PC-9 (cell line): ENCODE measurements around the gene RBMXL2. TPM values are rescaled to one million over a fixed set of nuclear protein-coding genes. Genes with fewer than 3 reads are reported as not detected.

Experiments used
- BruUV-seq: library from RNA; stranded (reverse); fragments of 400-500 nt; replicated peaks from 2 replicates; lab custom pipeline; 2021; lab: Mats Ljungman, UMichigan
- CTCF ChIA-PET: fragments of 300-600 bp; sonication (Branson Sonifier 250); formaldehyde crosslinking; loops from one replicate; lab custom pipeline; 2022; ENCODE audit warnings: antibody characterized with exemption; lab: Charles Lee
- POLR2A ChIA-PET: fragments of 300-600 bp; sonication (Branson Sonifier 250); formaldehyde crosslinking; loops from one replicate; lab custom pipeline; 2022; ENCODE audit warnings: antibody characterized with exemption; ENCODE audit not compliant: unreplicated experiment; lab: Charles Lee
- DNase-seq, 2 experiments: peaks; one replicate each; pipeline versions ENCODE4 v3.0.0 to v3.0.0-alpha.2; 2015 to 2022; ENCODE audit warnings: mixed read lengths in 1 of 2
- H2AFZ ChIP-seq: fragments of 200-600 bp; sonication (generic); 2 replicates; pipeline ENCODE4 v1.8.1; 2017; ENCODE audit warnings: antibody characterized with exemption
- H3F3A ChIP-seq: fragments of 200-600 bp; sonication (generic); 2 replicates; pipeline ENCODE4 v1.8.1; 2017; ENCODE audit warnings: antibody characterized with exemption, mild to moderate bottlenecking, low read depth; ENCODE audit not compliant: insufficient read depth
- H3K27ac ChIP-seq: fragments of 200-600 bp; sonication (generic); 2 replicates; pipeline ENCODE4 v1.6.1; 2016; ENCODE audit warnings: mixed run types
- H3K27me3 ChIP-seq: fragments of 200-600 bp; sonication (generic); 2 replicates; pipeline ENCODE4 v1.6.1; 2016; ENCODE audit warnings: low read depth, mixed run types; ENCODE audit not compliant: insufficient read depth
- H3K36me3 ChIP-seq: fragments of 200-600 bp; sonication (generic); 2 replicates; pipeline ENCODE4 v1.6.1; 2016; ENCODE audit warnings: low read depth, mixed run types
- H3K4me1 ChIP-seq: fragments of 200-600 bp; sonication (generic); replicated peaks from 2 replicates; pipeline ENCODE4 v1.6.1; 2016; ENCODE audit warnings: mixed run types; ENCODE audit not compliant: insufficient read depth
- H3K4me2 ChIP-seq: fragments of 200-600 bp; sonication (generic); 2 replicates; pipeline ENCODE4 v1.6.1; 2017; ENCODE audit warnings: mixed run types
- H3K4me3 ChIP-seq: fragments of 200-600 bp; sonication (generic); 2 replicates; pipeline ENCODE4 v1.6.1; 2016; ENCODE audit warnings: mixed run types
- H3K79me2 ChIP-seq: fragments of 200-600 bp; sonication (generic); 2 replicates; pipeline ENCODE4 v1.6.1; 2017; ENCODE audit warnings: low read depth, mixed run types
- H3K9me2 ChIP-seq: fragments of 200-600 bp; sonication (generic); 2 replicates; pipeline ENCODE4 v1.8.1; 2017; ENCODE audit warnings: mild to moderate bottlenecking; ENCODE audit not compliant: insufficient read depth
- H3K9me3 ChIP-seq: fragments of 200-600 bp; sonication (generic); 2 replicates; pipeline ENCODE4 v1.8.1; 2016; ENCODE audit warnings: low read depth; ENCODE audit not compliant: insufficient read depth
- H4K20me1 ChIP-seq: fragments of 200-600 bp; sonication (generic); 2 replicates; pipeline ENCODE4 v1.8.1; 2017; ENCODE audit not compliant: insufficient read depth
- CTCF ChIP-seq: fragments of 200-600 bp; sonication (generic); conservative IDR thresholded peaks from 2 replicates; pipeline ENCODE4 v1.6.1; 2017; ENCODE audit warnings: mixed run types, antibody characterized with exemption, mild to moderate bottlenecking, moderate library complexity
- EZH2 ChIP-seq: fragments of 200-600 bp; sonication (generic); IDR thresholded peaks from 2 replicates; pipeline ENCODE4 v1.8.0; 2017; ENCODE audit warnings: antibody characterized with exemption, low read depth
- intact Hi-C: fragments of 100-400 bp; cut with micrococcal nuclease; formaldehyde crosslinking; loops from one replicate; pipeline ENCODE4 v1.10.0; 2022; ENCODE audit not compliant: unreplicated experiment
- total RNA-seq: library from RNA; stranded (reverse); gene quantifications from 2 replicates; pipeline ENCODE4 v1.2.3, GENCODE V29; 2021

Gene RBMXL2
- total RNA-seq, 1 experiment from 2014 or later = not detected

- H2AFZ ChIP-seq = no peak overlapping the region
- H3K4me3 ChIP-seq = no peak overlapping the region
- POLR2A ChIA-PET = no interaction called here
- H4K20me1 ChIP-seq = no peaks in the 10 kb centered on the region
- no peak for TF ChIP-seq EZH2
- TF ChIP-seq CTCF = no peak
- no peaks in the 10 kb centered on the region for H3K36me3 ChIP-seq
- no peaks in the 10 kb centered on the region for H3F3A ChIP-seq
- no peak overlapping the region for H3K27ac ChIP-seq
- no TSS peak for BruUV-seq
- no peaks in the 10 kb centered on the region for H3K79me2 ChIP-seq
- H3K4me2 ChIP-seq = no peak overlapping the region
- no peaks in the 10 kb centered on the region for H3K9me3 ChIP-seq
- no peak for DNase-seq
- CTCF ChIA-PET = no interaction called here
- H3K27me3 ChIP-seq = no peaks in the 10 kb centered on the region
- H3K9me2 ChIP-seq = no peaks in the 10 kb centered on the region
- H3K4me1 ChIP-seq = no peaks in the 10 kb centered on the region
- intact Hi-C loops = no loop called here
These were observed 792 bp downstream of the RBMXL2 start for GRCh38 chr11:7089328-7090251.

DNA sequence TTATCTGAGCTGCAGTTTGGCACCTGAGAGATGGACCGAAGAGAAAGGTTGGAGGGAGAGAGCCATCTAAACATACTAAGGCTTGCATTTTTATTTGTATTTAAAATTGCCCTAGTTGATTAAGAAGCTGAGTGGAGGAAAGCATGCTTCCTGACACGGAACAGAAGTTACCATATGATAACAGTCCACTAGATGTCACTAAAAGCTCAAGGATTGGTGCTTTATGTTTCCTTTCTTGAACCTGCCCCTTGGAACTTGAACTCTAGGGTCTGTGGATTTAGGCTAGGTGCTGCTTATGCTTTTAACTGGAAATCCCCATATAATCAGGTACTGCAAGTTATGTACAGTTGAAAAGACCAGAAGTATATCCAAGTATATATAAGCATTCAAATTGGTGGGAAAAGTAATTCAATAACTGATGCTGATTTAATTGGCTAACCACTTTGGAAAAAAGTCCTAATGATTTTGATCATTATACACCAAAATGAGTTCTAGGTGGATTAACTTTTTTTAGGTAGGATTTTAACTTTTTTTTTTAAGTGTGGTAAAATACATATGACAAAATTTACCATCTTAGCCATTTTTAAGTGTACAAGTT lies 9.5 kb downstream of the RBMXL2 start:
- intact Hi-C loops = loop anchor here (2.0 kb wide), 1 partner anchor 1000 kb away; no protein-coding TSS in a partner anchor
- H3F3A ChIP-seq = no peaks in the 10 kb centered on the region
- no peaks in the 10 kb centered on the region for H3K36me3 ChIP-seq
- no peaks in the 10 kb centered on the region for H3K27me3 ChIP-seq
- H4K20me1 ChIP-seq = no peaks in the 10 kb centered on the region
- TF ChIP-seq CTCF = peak; percentile 71
- no peak for TF ChIP-seq EZH2
- H3K4me2 ChIP-seq = no peak overlapping the region
- H3K79me2 ChIP-seq = no peaks in the 10 kb centered on the region
- H3K4me1 ChIP-seq = no peaks in the 10 kb centered on the region
- H3K27ac ChIP-seq = no peak overlapping the region
- no TSS peak for BruUV-seq
- H3K9me3 ChIP-seq = no peaks in the 10 kb centered on the region
- H2AFZ ChIP-seq = no peak overlapping the region
- H3K4me3 ChIP-seq = no peak overlapping the region
- POLR2A ChIA-PET = no interaction called here
- CTCF ChIA-PET = no interaction called here
- no peaks in the 10 kb centered on the region for H3K9me2 ChIP-seq
- DNase-seq = no peak

DNA sequence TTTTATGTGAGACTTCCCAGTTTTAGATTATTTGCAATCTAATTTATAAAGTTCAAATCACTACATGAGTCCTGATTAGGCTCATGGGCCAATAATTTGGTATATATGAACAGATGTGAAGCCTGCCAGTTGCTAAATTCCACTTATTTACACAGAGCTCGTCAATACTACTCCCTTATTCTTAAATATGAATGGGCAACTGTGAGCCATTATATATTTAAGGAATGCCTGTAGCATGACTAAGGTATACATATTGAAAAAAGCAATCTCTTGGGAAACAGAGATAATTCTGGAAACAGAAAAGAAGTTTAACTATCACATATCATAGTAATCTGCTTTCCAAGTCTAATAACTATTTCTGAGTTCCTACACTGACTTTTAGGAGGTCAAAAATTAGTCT lies 27.0 kb downstream of the RBMXL2 start:
- no peaks in the 10 kb centered on the region for H3K4me1 ChIP-seq
- no peaks in the 10 kb centered on the region for H3F3A ChIP-seq
- H3K9me3 ChIP-seq = no peaks in the 10 kb centered on the region
- ChIA-PET CTCF (no interaction called here), POLR2A (no interaction called here)
- no peaks in the 10 kb centered on the region for H3K36me3 ChIP-seq
- H2AFZ ChIP-seq = no peak overlapping the region
- no peak for DNase-seq
- H3K4me2 ChIP-seq = no peak overlapping the region
- H3K27me3 ChIP-seq = no peaks in the 10 kb centered on the region
- H3K9me2 ChIP-seq = no peaks in the 10 kb centered on the region
- TF ChIP-seq EZH2 = no peak
- no peak for TF ChIP-seq CTCF
- no peak overlapping the region for H3K4me3 ChIP-seq
- no peaks in the 10 kb centered on the region for H3K79me2 ChIP-seq
- no peaks in the 10 kb centered on the region for H4K20me1 ChIP-seq
- intact Hi-C loops = no loop called here
- no TSS peak for BruUV-seq
- H3K27ac ChIP-seq = no peak overlapping the region
